Activated CD4-positive, CD25-positive, alpha-beta regulatory T cell treated with anti-CD3 and anti-CD28 coated beads, Interleukin-2, amount 50 U/mL, for 24 hours (primary cell): ENCODE measurements around the gene ABI3BP.

ENCODE experiments used
- ATAC-seq, 2 donors: fragments of 150-1000 bp; cut with Tn5 transposase; one replicate each; pipeline ENCODE4 v1.10.0; 2021; ENCODE audit warnings: mild to moderate bottlenecking in 1 of 2, moderate library complexity in 1 of 2

The ABI3BP gene

GRCh38 chr3:100813828-100814227, 179.4 kb downstream of the ABI3BP start:
- ATAC-seq = no peak

DNA sequence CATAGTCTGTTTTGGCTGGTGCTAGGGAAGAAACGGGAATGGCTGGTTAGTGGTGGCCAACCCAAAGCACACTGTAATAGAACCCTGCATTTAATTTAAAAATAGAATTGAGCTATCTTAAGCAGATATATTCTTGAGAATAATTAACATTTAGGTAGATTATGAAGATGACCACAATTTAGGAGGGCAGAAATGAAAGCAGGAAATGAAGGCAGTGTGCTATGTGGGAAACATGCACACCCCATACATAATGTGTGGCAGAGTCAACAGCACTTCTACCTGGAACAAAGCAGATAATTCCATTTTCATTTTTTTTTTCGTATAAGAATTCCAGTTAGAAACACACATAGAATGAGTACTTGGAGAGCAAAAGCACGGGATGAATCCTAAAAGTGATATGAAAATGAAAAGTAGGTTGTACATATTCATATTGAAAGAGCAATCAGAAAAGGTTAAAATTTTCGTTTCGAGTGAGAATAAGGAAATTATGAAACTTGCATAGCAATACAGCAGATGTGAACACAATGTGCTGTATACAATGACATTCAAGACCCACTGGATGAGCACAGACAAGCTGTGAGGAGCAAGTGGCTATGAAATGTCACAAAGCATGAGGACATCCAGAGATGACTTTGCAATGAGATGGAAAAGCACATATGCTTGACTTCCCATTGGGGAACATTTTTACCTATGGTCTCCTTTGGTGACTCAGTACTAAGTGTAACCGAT, 181.3 kb downstream of the ABI3BP start:
- no peak for ATAC-seq

DNA sequence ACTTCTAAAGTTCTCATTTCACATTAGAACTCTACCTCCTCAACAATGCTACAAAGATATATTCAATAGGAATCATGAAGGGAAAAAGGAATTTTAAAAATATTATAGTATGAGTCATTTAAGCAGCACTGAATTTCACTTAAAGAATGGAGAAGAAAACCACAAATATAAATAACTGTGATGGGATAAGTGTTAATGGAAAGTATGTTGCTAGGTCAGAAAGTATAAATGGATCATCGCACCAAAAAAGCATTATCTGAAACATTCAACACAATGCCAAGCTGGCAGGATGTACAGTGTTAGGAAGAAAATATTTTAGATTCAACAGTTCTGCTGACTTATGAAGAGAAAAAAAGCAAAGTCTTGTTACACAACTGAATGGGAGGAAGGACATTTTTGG, 182.6 kb downstream of the ABI3BP start:
- no peak for ATAC-seq

DNA sequence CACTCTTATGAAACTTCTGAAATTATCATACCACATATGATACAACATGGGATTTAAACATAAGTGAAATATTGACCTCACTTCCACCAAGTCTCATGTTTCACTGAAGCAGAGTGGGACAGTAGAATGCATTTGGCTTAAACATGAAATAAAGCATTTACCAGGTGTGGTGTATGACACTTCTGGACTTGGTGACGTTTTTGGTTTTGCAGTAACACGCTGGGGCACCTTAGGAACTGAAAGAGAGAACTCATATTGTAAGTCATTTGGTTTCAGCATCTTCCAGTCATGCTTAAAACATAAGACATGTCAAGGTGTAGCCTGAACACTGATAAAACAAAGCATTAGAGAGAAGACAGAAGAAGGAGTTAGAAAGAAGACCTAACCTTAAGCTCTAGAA, 188.6 kb downstream of the ABI3BP start:
- ATAC-seq = no peak

DNA sequence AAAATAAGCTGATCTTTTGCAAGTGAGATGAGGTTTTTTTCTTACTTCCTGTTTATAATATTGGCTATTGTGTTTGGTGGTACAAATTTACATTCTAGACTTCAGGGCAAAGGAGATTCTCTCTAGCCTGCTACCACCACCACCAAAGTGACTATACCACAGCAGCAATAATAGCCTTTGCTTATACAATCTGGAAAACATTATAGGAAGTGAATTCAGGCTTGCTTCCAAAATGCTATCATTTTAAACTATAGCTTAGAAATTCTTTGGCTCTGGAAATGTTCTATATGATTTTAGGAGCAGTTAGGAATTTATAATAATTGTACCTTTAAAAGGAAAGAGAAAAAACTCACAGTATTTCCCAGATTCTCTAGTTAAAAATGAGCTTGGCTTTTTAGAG, 189.5 kb downstream of the ABI3BP start:
- ATAC-seq = no peak

DNA sequence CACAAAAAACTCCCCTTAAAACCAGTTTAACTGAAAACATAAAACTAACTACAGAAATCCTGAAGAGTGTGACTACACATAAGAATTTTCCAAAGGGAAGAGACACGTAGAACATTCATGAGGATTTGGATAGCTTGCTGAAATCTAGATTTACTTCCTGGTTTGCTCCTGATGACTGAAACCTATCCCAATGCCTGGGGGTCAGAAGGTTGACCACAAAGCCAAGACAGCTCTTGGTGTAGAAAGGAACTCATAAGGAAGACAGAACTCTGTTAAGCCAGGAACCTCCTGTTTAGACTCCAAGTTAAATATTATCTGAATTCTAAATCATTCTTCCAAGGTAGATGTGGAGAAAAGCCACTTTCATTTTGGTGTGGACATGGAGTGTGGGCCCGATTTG, 191.1 kb downstream of the ABI3BP start:
- no peak for ATAC-seq

- no peak for ATAC-seq
Observed at GRCh38 chr3:100798012-100798411, 195.2 kb downstream of the ABI3BP start.

GRCh38 chr3:100796556-100796955, 196.7 kb downstream of the ABI3BP start:
- no peak for ATAC-seq

GRCh38 chr3:100789579-100789978, 203.6 kb downstream of the ABI3BP start:
- ATAC-seq = no peak

- ATAC-seq = no peak
Observed at GRCh38 chr3:100783619-100784018, 209.6 kb downstream of the ABI3BP start.

- no peak for ATAC-seq
Observed at GRCh38 chr3:100782906-100783305, 210.3 kb downstream of the ABI3BP start.

DNA sequence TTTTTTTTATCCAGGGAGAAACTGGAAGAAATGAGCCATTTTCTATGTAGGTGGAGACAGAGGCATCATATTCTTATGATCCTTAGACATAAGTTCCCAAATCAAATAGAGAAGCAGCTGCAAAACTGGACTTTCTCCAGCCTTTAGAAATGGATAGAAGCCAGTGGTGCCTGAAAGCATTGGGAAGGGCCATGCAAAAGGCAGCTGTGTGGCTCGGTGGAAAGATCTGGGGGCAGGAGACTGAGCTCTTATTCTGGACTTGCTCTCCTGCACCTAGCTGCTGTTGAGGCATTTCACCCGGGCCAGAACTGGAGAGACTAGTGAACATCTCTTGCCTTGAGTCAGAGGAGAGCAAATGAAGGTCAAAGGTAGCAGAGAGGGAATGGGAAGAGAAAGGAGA, 210.9 kb downstream of the ABI3BP start:
- ATAC-seq = no peak

DNA sequence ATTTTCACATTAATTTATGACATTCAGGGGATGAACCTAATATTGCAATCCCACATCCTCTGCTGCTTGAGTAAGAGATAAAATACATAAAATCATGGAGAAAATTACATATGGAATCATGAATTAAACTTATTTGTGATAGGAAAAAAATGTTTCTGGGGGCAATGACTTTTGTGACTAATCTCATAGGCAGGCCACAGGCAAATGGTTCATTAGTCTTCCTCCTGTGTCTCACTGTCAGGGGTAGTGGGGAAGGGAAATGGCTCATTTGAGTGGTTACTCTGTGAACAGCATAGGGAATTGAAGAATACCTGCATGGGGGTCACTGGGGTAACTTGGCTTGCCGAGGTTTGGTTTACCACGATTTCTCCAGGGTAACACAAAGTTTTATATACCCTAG, 211.9 kb downstream of the ABI3BP start:
- ATAC-seq = no peak

- no peak for ATAC-seq
Observed at GRCh38 chr3:100780071-100780622, 213.1 kb downstream of the ABI3BP start.

GRCh38 chr3:100779480-100779879, 213.7 kb downstream of the ABI3BP start:
- ATAC-seq = no peak

- no peak for ATAC-seq
Observed at GRCh38 chr3:100777271-100777670, 215.9 kb downstream of the ABI3BP start.

DNA sequence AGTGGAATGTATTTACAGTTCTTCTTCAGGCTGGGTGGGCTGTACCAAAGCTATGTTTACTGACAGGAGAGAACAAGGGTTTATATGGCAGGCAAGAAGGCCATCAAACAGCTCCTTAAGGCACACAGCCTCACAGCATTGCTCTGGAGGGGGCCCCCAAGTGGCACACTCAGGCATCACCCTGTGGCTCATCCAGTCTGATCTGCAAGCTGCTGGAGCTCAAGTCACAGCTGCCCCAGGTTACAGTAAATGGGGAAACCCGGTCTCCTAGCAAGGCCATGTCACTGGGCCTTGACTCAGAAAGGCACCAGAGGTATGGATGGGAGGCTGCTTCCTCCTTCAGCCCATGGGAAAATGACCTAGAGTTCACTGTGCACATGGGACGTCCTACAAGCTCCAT, 216.5 kb downstream of the ABI3BP start:
- ATAC-seq = no peak

DNA sequence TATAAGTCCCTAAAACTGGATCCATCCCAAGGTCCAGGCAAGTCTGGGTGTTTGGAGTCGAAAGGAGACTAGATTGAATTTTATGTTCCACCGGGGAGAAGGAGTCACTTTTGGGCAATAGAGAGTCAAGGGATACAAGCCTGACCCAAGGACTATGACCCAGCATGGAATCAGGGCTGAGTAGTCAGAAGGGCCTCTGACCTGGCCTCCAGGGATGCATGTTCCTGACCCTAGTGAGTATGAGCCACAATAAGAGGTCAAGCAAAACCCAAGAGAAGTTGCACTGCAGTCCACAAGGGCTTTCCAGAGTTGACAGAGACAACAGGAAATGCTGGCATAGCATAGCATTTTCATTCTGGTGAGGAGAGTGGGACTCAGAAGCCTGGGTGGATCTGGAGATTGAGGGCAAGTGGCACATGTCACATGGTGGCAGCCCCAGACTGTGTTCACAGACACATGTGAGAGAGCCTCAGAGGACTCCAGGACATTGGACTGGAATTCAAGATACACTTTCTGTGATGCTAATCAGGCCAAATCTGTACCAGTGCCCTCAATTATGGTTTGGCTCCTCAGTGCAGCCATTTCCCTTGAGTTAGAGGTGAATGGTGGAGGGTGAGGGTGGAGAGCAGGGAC, 217.0 kb downstream of the ABI3BP start:
- ATAC-seq = no peak

GRCh38 chr3:100775669-100776068, 217.6 kb downstream of the ABI3BP start:
- no peak for ATAC-seq

- ATAC-seq = no peak
Observed at GRCh38 chr3:100775226-100775625, 218.0 kb downstream of the ABI3BP start.

GRCh38 chr3:100769693-100770092, 223.5 kb downstream of the ABI3BP start:
- ATAC-seq = no peak

- ATAC-seq = no peak
Observed at GRCh38 chr3:100766069-100766468, 227.2 kb downstream of the ABI3BP start.

DNA sequence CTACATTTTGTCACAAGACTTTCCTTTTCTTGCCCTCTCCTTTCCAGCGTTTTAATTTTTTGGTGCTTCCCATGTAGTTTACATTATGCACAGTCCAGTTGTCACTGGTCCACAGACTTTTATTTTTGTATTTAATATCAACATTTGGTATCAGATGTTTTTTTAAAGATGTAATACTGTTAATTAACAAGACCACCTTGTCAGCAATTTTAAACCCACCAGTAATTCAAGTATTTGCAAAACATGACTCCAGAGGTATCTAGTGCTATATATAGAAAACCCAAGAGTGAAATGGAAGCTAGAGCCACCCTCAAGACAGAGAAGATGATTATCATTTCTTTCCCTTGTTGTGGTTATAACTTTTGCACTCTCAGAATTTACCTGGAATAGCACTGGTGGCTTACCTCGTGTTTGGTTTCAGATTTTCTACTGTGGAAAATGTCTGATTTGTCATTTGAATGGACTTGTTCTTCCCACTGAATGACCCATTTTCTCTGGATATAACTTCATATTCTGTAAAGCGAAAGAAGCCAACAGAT, 227.7 kb downstream of the ABI3BP start:
- ATAC-seq = no peak

GRCh38 chr3:100761951-100762350, 231.3 kb downstream of the ABI3BP start:
- ATAC-seq = no peak
